OCI-LY1 (cell line): ENCODE measurements around the gene CRTAP.

Source experiments
- CTCF ChIP-seq: fragments of 200-600 bp; sonication (generic), shearing (Covaris generic); IDR thresholded peaks from 2 replicates; pipeline ENCODE4 v1.5.1; 2017; ENCODE audit warnings: mild to moderate bottlenecking, antibody characterized with exemption, low read length, moderate library complexity, mixed read lengths
- EZH2 ChIP-seq: fragments of 200-600 bp; sonication (generic), shearing (Covaris generic); IDR thresholded peaks from 2 replicates; pipeline ENCODE4 v1.8.0; 2017; ENCODE audit warnings: borderline replicate concordance, mixed run types, mild to moderate bottlenecking, antibody characterized with exemption, low read length, moderate library complexity, mixed read lengths

GRCh38 chr3:33125840-33126239 lies 12.0 kb downstream of the CRTAP start:
- TF ChIP-seq CTCF (no peak), EZH2 (no peak)
